HepG2 (cell line): ENCODE results near the gene CLPTM1L. TPM values are rescaled to one million over a fixed set of nuclear protein-coding genes. Genes with fewer than 3 reads are reported as not detected.

Experiments
- GRHL1 ChIP-seq: sonication (generic); formaldehyde crosslinking; conservative IDR thresholded peaks from 2 replicates; pipeline ENCODE4 v1.8.0; 2022; ENCODE audit warnings: missing genetic modification reagents
- HMGA1 ChIP-seq: sonication (generic); formaldehyde crosslinking; conservative IDR thresholded peaks from 2 replicates; pipeline ENCODE4 v1.4.0; 2020; ENCODE audit warnings: missing genetic modification reagents
- ISX ChIP-seq: sonication (generic); formaldehyde crosslinking; conservative IDR thresholded peaks from 2 replicates; pipeline ENCODE4 v1.5.0; 2020; ENCODE audit warnings: missing genetic modification reagents
- JUN ChIP-seq: sonication (generic); formaldehyde crosslinking; IDR thresholded peaks from 2 replicates; pipeline ENCODE4 v1.4.0; 2020; ENCODE audit warnings: mild to moderate bottlenecking, missing genetic modification reagents
- KDM2A ChIP-seq: sonication (generic); formaldehyde crosslinking; IDR thresholded peaks from 2 replicates; pipeline ENCODE4 v1.4.0; 2020; ENCODE audit warnings: low read depth, missing genetic modification reagents, borderline replicate concordance
- LRRFIP1 ChIP-seq: sonication (generic); formaldehyde crosslinking; conservative IDR thresholded peaks from 2 replicates; pipeline ENCODE4 v1.4.0; 2020; ENCODE audit warnings: missing genetic modification reagents
- NFKB2 ChIP-seq: sonication (generic); formaldehyde crosslinking; IDR thresholded peaks from 2 replicates; pipeline ENCODE4 v1.4.0; 2020; ENCODE audit warnings: missing genetic modification reagents, borderline replicate concordance
- RAD21 ChIP-seq: fragments of 450-650 bp; formaldehyde crosslinking; IDR thresholded peaks from 2 replicates; pipeline ENCODE4 v1.5.0; 2020; ENCODE audit warnings: mild to moderate bottlenecking
- RAD51 ChIP-seq: fragments of 450-650 bp; IDR thresholded peaks from 2 replicates; pipeline ENCODE4 v1.6.1; 2016; ENCODE audit warnings: borderline replicate concordance
- SMAD3 ChIP-seq: sonication (generic); formaldehyde crosslinking; IDR thresholded peaks from 2 replicates; pipeline ENCODE4 v1.4.0; 2020; ENCODE audit warnings: missing genetic modification reagents
- TEAD3 ChIP-seq: optimal IDR thresholded peaks from 2 replicates; pipeline ENCODE3; 2016; ENCODE audit warnings: borderline replicate concordance
- YY1 ChIP-seq: IDR thresholded peaks from 2 replicates; pipeline ENCODE4 v1.6.1; 2011; ENCODE audit warnings: low read length, low read depth, moderate library complexity, mild to moderate bottlenecking; ENCODE audit not compliant: insufficient read depth, insufficient replicate concordance
- ZMAT5 ChIP-seq: sonication (generic); formaldehyde crosslinking; IDR thresholded peaks from 2 replicates; pipeline ENCODE4 v1.5.0; 2020; ENCODE audit warnings: mild to moderate bottlenecking, low read depth, missing genetic modification reagents, borderline replicate concordance
- ZNF205 ChIP-seq: IDR thresholded peaks from 2 replicates; pipeline ENCODE4 v1.6.1; 2018; ENCODE audit warnings: missing biosample characterization, missing genetic modification reagents
- ZNF614 ChIP-seq: IDR thresholded peaks from 2 replicates; pipeline ENCODE4 v1.6.1; 2018; ENCODE audit warnings: missing biosample characterization, missing genetic modification reagents, inconsistent platforms, borderline replicate concordance
- ZNF687 ChIP-seq: sonication (generic); formaldehyde crosslinking; IDR thresholded peaks from 2 replicates; pipeline ENCODE4 v1.5.1; 2020; ENCODE audit warnings: mild to moderate bottlenecking, missing genetic modification reagents, moderate library complexity
- polyA plus RNA-seq, 8 experiments: library from polyadenylated mRNA; depleted of rRNA in 3 of 8; stranded (reverse) in 7 of 8; unstranded in 1 of 8; fragments of >200 nt; fragmentation: Illumina TruSeq in 4 of 8; extraction: Trizol in 4 of 8; gene quantifications; 2 replicates each; pipeline versions ENCODE4 v1.2.1 to v1.2.3, GENCODE V29; 2011 to 2016; ENCODE audit warnings: low read depth in 4 of 8, missing spikeins in 1 of 8, mixed read lengths in 1 of 8; ENCODE audit not compliant: insufficient read depth in 1 of 8
- total RNA-seq, 5 experiments: library from RNA; depleted of rRNA; stranded (reverse); fragments of >200 nt; fragmentation: Illumina TruSeq; extraction: Trizol; gene quantifications; 2 replicates each; pipeline ENCODE4 v1.2.3, GENCODE V29; 2016; ENCODE audit warnings: low read depth in 1 of 5
- TF ChIP-seq, protein P1 (sequence below): sonication (generic); formaldehyde crosslinking; IDR thresholded peaks from 2 replicates; pipeline ENCODE4 v1.8.1; 2022; ENCODE audit warnings: low read depth, mild to moderate bottlenecking, missing genetic modification reagents

The CLPTM1L gene
- total and polyA plus RNA-seq, 2 of the 13 experiments (the other 11 are each of a cell fraction or from before 2014, with no cell fraction given) = 80.3 to 124 TPM

- TF ChIP-seq JUN (no peak), ISX (CRISPR knock-in tag) (no peak), LRRFIP1 (CRISPR knock-in tag) (no peak), YY1 (peak; percentile 48), SMAD3 (CRISPR knock-in tag) (no peak), NFKB2 (CRISPR knock-in tag) (no peak), HMGA1 (CRISPR knock-in tag) (no peak), ZNF687 (CRISPR knock-in tag) (peak; percentile 80), RAD51 (no peak), ZMAT5 (no peak), ZNF614 (no peak), RAD21 (CRISPR knock-in tag) (peak; percentile 85), TEAD3 (CRISPR knock-in tag) (no peak), ZNF205 (CRISPR knock-in tag) (no peak; the same call in 1 of the 2 replicates), GRHL1 (no peak), KDM2A (CRISPR knock-in tag) (peak; percentile 59; the same call in 1 of the 2 replicates)
- TF ChIP-seq, protein P1, sequence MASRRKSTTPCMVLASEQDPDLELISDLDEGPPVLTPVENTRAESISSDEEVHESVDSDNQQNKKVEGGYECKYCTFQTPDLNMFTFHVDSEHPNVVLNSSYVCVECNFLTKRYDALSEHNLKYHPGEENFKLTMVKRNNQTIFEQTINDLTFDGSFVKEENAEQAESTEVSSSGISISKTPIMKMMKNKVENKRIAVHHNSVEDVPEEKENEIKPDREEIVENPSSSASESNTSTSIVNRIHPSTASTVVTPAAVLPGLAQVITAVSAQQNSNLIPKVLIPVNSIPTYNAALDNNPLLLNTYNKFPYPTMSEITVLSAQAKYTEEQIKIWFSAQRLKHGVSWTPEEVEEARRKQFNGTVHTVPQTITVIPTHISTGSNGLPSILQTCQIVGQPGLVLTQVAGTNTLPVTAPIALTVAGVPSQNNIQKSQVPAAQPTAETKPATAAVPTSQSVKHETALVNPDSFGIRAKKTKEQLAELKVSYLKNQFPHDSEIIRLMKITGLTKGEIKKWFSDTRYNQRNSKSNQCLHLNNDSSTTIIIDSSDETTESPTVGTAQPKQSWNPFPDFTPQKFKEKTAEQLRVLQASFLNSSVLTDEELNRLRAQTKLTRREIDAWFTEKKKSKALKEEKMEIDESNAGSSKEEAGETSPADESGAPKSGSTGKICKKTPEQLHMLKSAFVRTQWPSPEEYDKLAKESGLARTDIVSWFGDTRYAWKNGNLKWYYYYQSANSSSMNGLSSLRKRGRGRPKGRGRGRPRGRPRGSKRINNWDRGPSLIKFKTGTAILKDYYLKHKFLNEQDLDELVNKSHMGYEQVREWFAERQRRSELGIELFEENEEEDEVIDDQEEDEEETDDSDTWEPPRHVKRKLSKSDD (CRISPR knock-in tag) = 0 out of 2 replicates have a peak, but pooled peaks have one; percentile 58
Measured at GRCh38 chr5:1380011-1380817, 35.3 kb upstream of the CLPTM1L start (continued).
